ENCODE measurements around the gene IFIT3.

- TF ChIP-seq, protein P1, sequence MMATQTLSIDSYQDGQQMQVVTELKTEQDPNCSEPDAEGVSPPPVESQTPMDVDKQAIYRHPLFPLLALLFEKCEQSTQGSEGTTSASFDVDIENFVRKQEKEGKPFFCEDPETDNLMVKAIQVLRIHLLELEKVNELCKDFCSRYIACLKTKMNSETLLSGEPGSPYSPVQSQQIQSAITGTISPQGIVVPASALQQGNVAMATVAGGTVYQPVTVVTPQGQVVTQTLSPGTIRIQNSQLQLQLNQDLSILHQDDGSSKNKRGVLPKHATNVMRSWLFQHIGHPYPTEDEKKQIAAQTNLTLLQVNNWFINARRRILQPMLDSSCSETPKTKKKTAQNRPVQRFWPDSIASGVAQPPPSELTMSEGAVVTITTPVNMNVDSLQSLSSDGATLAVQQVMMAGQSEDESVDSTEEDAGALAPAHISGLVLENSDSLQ (IDR thresholded peaks at IDR 0.05) = no peak
- no peak for TF ChIP-seq RCOR1 (IDR thresholded peaks at IDR 0.05; ENCODE audit: borderline replicate concordance in 1 of 2, low read depth in 2 of 2, low read length in 2 of 2)
- no peak for TF ChIP-seq BCL6 (CRISPR knock-in tag; IDR thresholded peaks at IDR 0.05)
- TF ChIP-seq YY1 (IDR thresholded peaks at IDR 0.05; ENCODE audit: borderline replicate concordance in 1 of 3, control insufficient read depth in 1 of 3, extremely low read depth in 1 of 3, insufficient read depth in 3 of 3, insufficient read length in 1 of 3, insufficient replicate concordance in 2 of 3, low read depth in 1 of 3, low read length in 2 of 3) = no peak
- no peak for TF ChIP-seq MXI1 (IDR thresholded peaks at IDR 0.05; ENCODE audit: low read depth, low read length)
- TF ChIP-seq ELF4 (CRISPR knock-in tag; IDR thresholded peaks at IDR 0.05) = no peak
- TF ChIP-seq SREBF2 (CRISPR knock-in tag; IDR thresholded peaks at IDR 0.05) = no peak
- no peak for TF ChIP-seq HIVEP1 (CRISPR knock-in tag; IDR thresholded peaks at IDR 0.05)
- no peak for TF ChIP-seq NFXL1 (CRISPR knock-in tag; IDR thresholded peaks at IDR 0.05)
- no peak for TF ChIP-seq FOXJ3 (CRISPR knock-in tag; IDR thresholded peaks at IDR 0.05)
- no peak for TF ChIP-seq MYC (IDR thresholded peaks at IDR 0.05; ENCODE audit: low read depth, low read length)
- TF ChIP-seq MYC (CRISPR knock-in tag; IDR thresholded peaks at IDR 0.05; ENCODE audit: borderline replicate concordance, low read depth) = no peak
Observed at GRCh38 chr10:89388806-89389205, 61.0 kb downstream of the IFIT3 start.

All from K562 (cell line).